ENCODE measurements around the gene RPL5. TPM values are rescaled to one million over a fixed set of nuclear protein-coding genes. Genes with fewer than 3 reads are reported as not detected.

The RPL5 gene
- total and polyA plus RNA-seq, 2 of the 8 experiments (the other 6 are each of a cell fraction or from before 2014, with no cell fraction given), result 1,506 to 2,034 TPM

DNA sequence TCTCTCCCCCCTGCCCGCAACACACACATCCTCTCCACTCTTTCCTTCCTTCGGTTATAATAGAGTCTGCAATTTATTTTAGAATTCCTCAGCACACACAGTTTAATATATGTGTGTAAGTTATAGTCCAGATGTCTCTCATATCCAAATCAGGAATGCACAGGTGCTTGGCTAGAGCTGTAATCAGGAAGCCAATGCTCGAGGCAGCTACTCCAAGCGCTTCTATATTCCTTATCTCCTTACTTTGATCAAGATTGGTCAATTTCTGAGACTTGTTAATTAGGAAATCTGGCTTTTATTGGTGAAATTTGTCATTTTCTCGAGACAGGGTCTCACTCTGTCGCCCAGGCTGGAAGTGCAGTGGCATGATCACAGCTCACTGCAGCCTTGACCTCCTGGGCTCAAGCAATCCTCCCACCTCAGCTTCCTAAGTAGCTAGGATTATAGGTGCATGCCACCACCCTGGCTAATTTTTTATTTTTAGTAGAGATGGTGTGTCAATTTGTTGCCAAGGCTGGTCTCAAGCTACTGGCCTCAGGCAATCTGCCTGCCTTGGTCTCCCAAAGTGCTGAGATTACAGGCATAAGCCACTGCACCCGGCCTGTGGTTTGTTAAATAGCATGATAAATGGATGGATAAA lies 27.7 kb downstream of the RPL5 start (continued):
- no peak for TF ChIP-seq CBX8 (IDR thresholded peaks at IDR 0.05; ENCODE audit: borderline replicate concordance, low read depth, low read length)
